C4-2B (cell line): ENCODE data around the gene MYBPC3.
"Not testable (repeated sequence)": the region's sequence is repeated elsewhere in the genome, so short reads cannot be mapped to it uniquely, and the experiment has no call there.

Source experiments
- H3K27ac ChIP-seq: fragments of 450-650 bp; 2 replicates; pipeline ENCODE4 v1.5.1; 2017
- CTCF ChIP-seq: fragments of 450-650 bp; conservative IDR thresholded peaks from 2 replicates; pipeline ENCODE4 v1.5.1; 2017; ENCODE audit warnings: mild to moderate bottlenecking
- ZFX ChIP-seq: fragments of 450-650 bp; IDR thresholded peaks from 2 replicates; pipeline ENCODE4 v1.6.1; 2017

MYBPC3 gene

GRCh38 chr11:47318166-47318565 lies 34.3 kb downstream of the MYBPC3 start:
- no peak for TF ChIP-seq CTCF
- no peak for TF ChIP-seq ZFX
- no peak overlapping the region for H3K27ac ChIP-seq

DNA sequence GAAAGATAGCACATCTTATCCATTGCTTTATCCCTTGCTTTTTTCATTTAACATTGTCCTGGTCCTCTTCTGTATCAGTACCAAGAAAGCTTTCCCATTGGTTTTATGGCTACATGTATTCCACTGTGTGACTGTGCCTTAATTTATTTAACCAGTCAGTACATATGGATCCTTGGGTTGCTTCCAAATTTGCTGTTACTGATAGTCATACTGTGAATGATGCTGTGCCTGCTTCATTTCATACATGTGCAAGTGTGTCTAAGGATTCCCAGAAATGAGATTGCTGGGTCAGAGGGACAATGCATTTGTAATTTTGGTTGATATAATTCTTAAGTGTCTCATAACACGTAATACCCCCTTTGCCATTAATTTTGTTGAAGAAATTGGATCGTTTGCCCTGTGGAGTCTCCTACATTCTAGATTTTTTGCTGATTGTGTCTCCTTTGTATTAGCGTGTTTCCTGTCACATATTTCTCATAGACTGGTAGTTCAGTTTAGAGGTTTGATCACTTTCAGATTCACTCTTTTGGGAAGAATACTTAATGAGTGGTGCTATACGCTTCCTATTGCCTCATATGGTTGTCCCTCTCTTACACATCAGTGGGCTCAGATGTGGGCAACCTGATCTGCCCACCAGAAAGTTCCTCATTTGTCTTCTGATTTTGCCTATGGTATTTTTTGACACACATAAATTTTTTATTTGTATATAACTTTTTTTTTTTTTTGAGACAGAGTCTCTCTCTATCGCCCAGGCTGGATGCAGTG lies 35.3 kb downstream of the MYBPC3 start:
- TF ChIP-seq ZFX (no peak), CTCF (no peak)
- no peak overlapping the region for H3K27ac ChIP-seq

DNA sequence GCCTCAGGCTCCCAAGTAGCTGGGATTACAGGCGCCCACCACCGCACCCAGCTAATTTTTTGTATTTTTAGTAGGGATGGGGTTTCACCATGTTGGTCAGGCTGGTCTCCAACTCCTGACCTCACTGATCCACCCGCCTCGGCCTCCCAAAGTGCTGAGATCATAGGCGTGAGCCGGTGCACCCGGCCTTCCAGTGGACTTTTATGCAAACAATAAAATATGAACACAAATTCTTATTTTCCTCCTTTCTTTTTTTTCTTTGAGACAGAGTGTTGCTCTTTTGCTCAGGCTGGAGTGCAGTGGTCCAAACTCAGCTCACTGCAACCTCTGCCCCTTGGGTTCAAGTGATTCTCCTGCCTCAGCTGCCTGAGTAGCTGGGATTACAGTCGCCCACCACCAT lies 36.0 kb downstream of the MYBPC3 start:
- H3K27ac ChIP-seq = not testable (repeated sequence)

- TF ChIP-seq ZFX (no peak), CTCF (no peak)
- no peak overlapping the region for H3K27ac ChIP-seq
Measured at GRCh38 chr11:47314992-47315391, 37.5 kb downstream of the MYBPC3 start.

DNA sequence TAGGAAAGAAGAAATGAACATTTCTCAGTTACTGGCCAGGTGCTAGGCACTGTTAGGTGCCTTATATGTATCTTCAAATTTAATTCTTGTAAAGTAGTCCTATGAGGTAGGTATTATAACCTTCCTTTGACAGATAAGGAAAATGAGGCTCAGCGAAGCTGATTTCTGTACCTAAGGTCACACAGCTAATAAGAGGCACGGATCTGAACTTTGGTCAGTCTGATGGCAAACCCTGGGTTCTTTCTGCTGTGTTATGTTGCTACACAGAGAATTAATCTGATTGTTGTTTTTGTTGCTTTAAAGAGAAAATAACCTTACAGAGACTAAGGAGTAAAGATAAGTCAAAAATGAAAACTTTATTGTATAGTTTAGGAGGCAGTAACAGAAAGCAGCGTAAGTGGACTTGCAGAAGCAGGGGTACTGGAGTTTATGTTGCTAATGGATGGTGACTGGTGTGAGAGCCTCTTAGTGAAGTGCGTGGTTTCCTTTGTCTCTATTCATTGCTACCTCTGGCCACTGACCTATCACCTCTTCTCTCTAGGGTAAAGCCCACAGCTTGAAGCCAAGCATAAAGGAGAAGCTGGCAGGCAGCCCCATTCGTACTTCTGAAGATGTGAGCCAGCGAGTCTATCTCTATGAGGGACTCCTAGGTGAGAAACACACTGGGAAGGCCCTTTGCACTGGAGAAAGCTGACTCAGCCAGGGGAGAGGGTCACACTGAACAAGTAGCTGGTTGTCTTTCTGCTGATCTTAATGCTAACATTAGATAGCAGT lies 44.3 kb downstream of the MYBPC3 start:
- TF ChIP-seq ZFX (no peak), CTCF (no peak)
- no peak overlapping the region for H3K27ac ChIP-seq

DNA sequence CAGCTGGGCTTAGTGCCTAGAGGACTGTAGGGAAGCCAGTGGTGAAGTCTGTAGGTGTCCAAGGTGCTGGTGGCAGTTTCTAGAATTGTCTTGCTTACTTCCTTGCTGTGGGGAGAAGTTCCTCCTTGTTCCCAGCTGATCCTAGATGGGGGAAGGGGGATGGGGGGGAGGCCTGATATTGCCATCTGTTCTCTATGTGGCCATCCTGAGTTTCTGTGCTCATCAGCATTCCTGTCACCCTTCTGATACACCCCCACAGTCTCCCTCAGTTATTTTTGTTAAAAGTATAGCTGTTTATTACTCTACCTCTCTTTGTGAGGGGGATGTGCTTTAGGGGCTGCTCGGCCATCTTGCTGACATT lies 46.0 kb downstream of the MYBPC3 start:
- TF ChIP-seq ZFX = no peak
- no peak overlapping the region for H3K27ac ChIP-seq

DNA sequence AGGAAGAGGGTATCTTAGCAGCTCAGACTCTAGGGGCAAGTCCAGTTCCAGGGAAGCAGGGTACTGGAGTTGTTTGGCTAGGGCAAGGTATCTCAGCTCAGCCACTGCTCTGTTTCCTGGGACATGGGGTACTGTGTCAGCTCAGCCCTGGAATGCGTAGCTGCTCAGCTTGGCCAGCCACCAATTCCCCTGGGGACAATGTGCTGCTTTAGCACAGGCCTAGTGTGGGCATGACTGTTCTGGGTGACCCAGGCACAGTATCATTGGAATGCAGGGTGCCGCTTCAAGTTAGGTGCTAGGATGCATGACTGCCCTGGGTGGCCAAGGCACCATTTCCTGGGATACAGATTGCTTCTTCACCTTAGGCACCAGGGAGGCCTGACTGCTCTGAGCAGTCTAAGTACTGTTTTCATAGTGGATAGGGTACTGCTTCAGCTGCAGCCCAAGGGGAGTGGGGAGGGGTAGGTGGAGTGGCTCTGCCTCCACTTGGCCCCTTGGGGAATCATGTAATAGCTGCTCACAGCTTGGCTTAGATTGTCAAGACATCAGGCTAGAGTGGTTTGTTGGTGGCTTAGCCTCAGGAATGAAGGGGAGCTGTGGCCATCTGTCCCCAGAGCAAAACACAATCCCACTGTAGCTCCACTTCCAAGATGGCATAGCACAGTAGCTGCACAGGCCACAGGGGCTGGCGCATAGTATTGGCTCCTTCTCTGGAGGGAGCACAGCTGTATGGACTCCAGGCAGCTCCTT lies 46.6 kb downstream of the MYBPC3 start:
- TF ChIP-seq CTCF (no peak), ZFX (no peak)
- no peak overlapping the region for H3K27ac ChIP-seq

DNA sequence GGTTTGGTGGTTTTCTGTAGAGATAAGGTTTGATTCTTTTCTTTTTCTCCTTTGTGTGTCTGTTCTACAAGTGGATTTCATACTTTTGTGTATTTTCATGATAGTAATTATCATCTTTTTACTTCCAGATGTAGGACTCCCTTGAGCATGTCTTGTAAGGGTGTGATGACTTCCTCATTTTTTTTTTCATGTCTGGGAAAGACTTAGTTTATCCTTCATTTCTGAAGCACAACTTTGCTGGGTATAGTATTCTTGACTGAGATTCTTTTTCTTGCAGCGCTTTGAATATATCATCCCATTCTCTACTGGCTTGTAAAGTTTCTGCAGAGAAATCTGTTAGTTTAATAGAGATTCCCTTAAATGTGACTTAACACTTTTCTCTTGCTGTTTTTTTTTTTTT lies 49.6 kb downstream of the MYBPC3 start:
- TF ChIP-seq CTCF (no peak), ZFX (no peak)

More for the DNA sequence above, 49.6 kb downstream of the MYBPC3 start:
- no peak overlapping the region for H3K27ac ChIP-seq
